ENCODE results near the gene COX5A. TPM values are rescaled to one million over a fixed set of nuclear protein-coding genes. Genes with fewer than 3 reads are reported as not detected.

Gene COX5A
- total and polyA plus RNA-seq, 2 of the 13 experiments (the other 11 are each of a cell fraction or from before 2014, with no cell fraction given), result 158 to 218 TPM

GRCh38 chr15:74958320-74958907 is 20.5 kb upstream of the COX5A start (continued):
- peak; percentile 25; the same call in 1 of the 2 replicates for TF ChIP-seq GABPA (IDR thresholded peaks at IDR 0.05; ENCODE audit: low read depth, low read length)
- peak; percentile 59; the same call in 1 of the 2 replicates for TF ChIP-seq GABPA (CRISPR knock-in tag; IDR thresholded peaks at IDR 0.05; ENCODE audit: low read depth)
- TF ChIP-seq ZNF382 (CRISPR knock-in tag; IDR thresholded peaks at IDR 0.05; ENCODE audit: borderline replicate concordance), result no peak
- TF ChIP-seq ZBTB42 (CRISPR knock-in tag; IDR thresholded peaks at IDR 0.05), result no peak
- TF ChIP-seq ERF (CRISPR knock-in tag; IDR thresholded peaks at IDR 0.05), result no peak
- no peak for TF ChIP-seq ZBTB33 (CRISPR knock-in tag; IDR thresholded peaks at IDR 0.05)
- no peak for TF ChIP-seq CBX2 (IDR thresholded peaks at IDR 0.05; ENCODE audit: low read depth, low read length)
- TF ChIP-seq CBX2 (CRISPR knock-in tag; IDR thresholded peaks at IDR 0.05; ENCODE audit: low read depth), result no peak
- TF ChIP-seq MTF1 (CRISPR knock-in tag; IDR thresholded peaks at IDR 0.05), result no peak
- TF ChIP-seq NCOA2 (CRISPR knock-in tag; IDR thresholded peaks at IDR 0.05), result no peak
- 0 out of 2 replicates have a peak, but pooled peaks have one; percentile 27 for TF ChIP-seq THAP11 (CRISPR knock-in tag; IDR thresholded peaks at IDR 0.05)
- no peak for TF ChIP-seq MLX (CRISPR knock-in tag; IDR thresholded peaks at IDR 0.05)
- peak; percentile 62; the same call in 1 of the 2 replicates for TF ChIP-seq HIVEP1 (CRISPR knock-in tag; IDR thresholded peaks at IDR 0.05)
- peak; percentile 67 for TF ChIP-seq SP5 (CRISPR knock-in tag; IDR thresholded peaks at IDR 0.05; ENCODE audit: borderline replicate concordance, low read depth)
- no peak for TF ChIP-seq TBL1XR1 (IDR thresholded peaks at IDR 0.05; ENCODE audit: borderline replicate concordance, low read length, partially characterized antibody)
- no peak for TF ChIP-seq PRDM4 (CRISPR knock-in tag; IDR thresholded peaks at IDR 0.05; ENCODE audit: borderline replicate concordance)
- TF ChIP-seq ZNF343 (CRISPR knock-in tag; IDR thresholded peaks at IDR 0.05), result no peak; the same call in 1 of the 2 replicates
- TF ChIP-seq DRAP1 (CRISPR knock-in tag; IDR thresholded peaks at IDR 0.05), result no peak
- TF ChIP-seq JUND (CRISPR knock-in tag; IDR thresholded peaks at IDR 0.05), result no peak
- 0 out of 2 replicates have a peak, but pooled peaks have one; percentile 26 for TF ChIP-seq ESRRA (CRISPR knock-in tag; IDR thresholded peaks at IDR 0.05; ENCODE audit: low read depth)
- TF ChIP-seq HBP1 (CRISPR knock-in tag; IDR thresholded peaks at IDR 0.05; ENCODE audit: low read depth), result 0 out of 2 replicates have a peak, but pooled peaks have one; percentile 12
- no peak for TF ChIP-seq CSRNP2 (CRISPR knock-in tag; conservative IDR thresholded peaks at IDR 0.05; ENCODE audit: low read depth)
- peak; percentile 67 for TF ChIP-seq ZNF263 (CRISPR knock-in tag; IDR thresholded peaks at IDR 0.05)

Measured in HepG2 (cell line).